ENCODE results near the gene KIAA1958.

- TF ChIP-seq CTCF (IDR thresholded peaks at IDR 0.05) (no peak), POLR2AphosphoS5 (IDR thresholded peaks at IDR 0.05) (no peak), POLR2A (IDR thresholded peaks at IDR 0.05) (no peak)
Measured at GRCh38 chr9:112493393-112494137, 6.9 kb downstream of the KIAA1958 start.

All from breast epithelium (tissue), 3 donors.